HL-60 (cell line): ENCODE measurements around the gene HOXD11.

Experiments used
- POLR2AphosphoS5 ChIP-seq: IDR thresholded peaks from 2 replicates; pipeline ENCODE4 v1.6.1; 2012; ENCODE audit warnings: low read depth
- SPI1 ChIP-seq: IDR thresholded peaks from 2 replicates; pipeline ENCODE4 v1.6.1; 2012; ENCODE audit warnings: low read depth, mild to moderate bottlenecking, borderline replicate concordance
- TF ChIP-seq, protein P1 (sequence below): IDR thresholded peaks from one replicate; pipeline ENCODE4 v1.5.1; 2011; ENCODE audit warnings: low read length, control low read depth, inconsistent platforms; ENCODE audit not compliant: insufficient read depth
- TF ChIP-seq, protein P2 (sequence below): IDR thresholded peaks from 2 replicates; pipeline ENCODE4 v1.6.1; 2012; ENCODE audit warnings: low read depth; ENCODE audit not compliant: insufficient replicate concordance

DNA sequence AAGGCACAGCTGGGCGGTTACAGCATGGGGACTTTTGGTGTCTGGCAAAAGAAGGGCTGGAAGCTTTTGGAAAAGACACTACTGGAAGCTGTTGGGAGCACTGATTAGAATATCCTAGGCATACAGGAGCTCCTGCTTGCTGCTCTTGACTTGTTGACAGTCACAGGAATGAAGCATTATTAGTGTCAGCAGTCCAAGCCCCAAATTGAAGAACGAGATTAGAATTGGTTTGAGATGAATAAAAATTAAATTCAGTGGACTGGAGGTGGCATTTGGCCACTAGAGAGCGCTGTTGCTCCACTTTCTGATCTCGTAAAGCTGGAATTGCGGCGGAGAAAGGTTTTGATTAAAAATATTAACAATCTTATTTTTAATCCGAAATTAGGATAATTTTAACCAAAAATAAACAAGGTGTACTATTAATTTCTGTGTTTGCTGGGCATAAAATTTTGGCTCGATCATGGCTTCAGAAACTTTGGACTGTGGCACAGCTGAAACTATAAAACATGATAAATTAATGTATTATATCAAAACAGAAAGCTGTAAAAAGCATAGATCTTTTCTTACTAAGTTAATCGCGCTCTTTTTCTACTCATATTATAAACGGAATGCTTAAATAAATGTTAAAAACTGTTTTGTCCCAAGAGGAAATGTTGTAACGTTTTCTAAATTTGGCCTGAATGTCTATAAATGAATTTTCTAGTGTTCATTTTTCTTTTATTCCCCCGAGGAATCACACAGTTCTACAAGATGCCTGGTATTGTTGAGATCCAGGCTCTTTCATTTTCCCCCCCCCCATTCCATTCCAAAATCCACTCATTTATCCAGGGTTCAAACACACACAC lies 20.1 kb downstream of the HOXD11 start:
- TF ChIP-seq, protein P1, sequence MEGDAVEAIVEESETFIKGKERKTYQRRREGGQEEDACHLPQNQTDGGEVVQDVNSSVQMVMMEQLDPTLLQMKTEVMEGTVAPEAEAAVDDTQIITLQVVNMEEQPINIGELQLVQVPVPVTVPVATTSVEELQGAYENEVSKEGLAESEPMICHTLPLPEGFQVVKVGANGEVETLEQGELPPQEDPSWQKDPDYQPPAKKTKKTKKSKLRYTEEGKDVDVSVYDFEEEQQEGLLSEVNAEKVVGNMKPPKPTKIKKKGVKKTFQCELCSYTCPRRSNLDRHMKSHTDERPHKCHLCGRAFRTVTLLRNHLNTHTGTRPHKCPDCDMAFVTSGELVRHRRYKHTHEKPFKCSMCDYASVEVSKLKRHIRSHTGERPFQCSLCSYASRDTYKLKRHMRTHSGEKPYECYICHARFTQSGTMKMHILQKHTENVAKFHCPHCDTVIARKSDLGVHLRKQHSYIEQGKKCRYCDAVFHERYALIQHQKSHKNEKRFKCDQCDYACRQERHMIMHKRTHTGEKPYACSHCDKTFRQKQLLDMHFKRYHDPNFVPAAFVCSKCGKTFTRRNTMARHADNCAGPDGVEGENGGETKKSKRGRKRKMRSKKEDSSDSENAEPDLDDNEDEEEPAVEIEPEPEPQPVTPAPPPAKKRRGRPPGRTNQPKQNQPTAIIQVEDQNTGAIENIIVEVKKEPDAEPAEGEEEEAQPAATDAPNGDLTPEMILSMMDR = peak; percentile 53
- TF ChIP-seq, protein P2, sequence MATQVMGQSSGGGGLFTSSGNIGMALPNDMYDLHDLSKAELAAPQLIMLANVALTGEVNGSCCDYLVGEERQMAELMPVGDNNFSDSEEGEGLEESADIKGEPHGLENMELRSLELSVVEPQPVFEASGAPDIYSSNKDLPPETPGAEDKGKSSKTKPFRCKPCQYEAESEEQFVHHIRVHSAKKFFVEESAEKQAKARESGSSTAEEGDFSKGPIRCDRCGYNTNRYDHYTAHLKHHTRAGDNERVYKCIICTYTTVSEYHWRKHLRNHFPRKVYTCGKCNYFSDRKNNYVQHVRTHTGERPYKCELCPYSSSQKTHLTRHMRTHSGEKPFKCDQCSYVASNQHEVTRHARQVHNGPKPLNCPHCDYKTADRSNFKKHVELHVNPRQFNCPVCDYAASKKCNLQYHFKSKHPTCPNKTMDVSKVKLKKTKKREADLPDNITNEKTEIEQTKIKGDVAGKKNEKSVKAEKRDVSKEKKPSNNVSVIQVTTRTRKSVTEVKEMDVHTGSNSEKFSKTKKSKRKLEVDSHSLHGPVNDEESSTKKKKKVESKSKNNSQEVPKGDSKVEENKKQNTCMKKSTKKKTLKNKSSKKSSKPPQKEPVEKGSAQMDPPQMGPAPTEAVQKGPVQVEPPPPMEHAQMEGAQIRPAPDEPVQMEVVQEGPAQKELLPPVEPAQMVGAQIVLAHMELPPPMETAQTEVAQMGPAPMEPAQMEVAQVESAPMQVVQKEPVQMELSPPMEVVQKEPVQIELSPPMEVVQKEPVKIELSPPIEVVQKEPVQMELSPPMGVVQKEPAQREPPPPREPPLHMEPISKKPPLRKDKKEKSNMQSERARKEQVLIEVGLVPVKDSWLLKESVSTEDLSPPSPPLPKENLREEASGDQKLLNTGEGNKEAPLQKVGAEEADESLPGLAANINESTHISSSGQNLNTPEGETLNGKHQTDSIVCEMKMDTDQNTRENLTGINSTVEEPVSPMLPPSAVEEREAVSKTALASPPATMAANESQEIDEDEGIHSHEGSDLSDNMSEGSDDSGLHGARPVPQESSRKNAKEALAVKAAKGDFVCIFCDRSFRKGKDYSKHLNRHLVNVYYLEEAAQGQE = no peak
- TF ChIP-seq SPI1 (no peak), POLR2AphosphoS5 (no peak)
